HEK293 (cell line): ENCODE results near the gene HDGF.

Experiments used
- GFI1B ChIP-seq: fragments of 450-650 bp; formaldehyde crosslinking; IDR thresholded peaks from 2 replicates; pipeline ENCODE4 v1.5.1; 2016; ENCODE audit warnings: missing biosample characterization, missing genetic modification characterization
- KLF10 ChIP-seq: fragments of 450-650 bp; IDR thresholded peaks from 2 replicates; pipeline ENCODE4 v1.5.1; 2018; ENCODE audit warnings: missing biosample characterization, mild to moderate bottlenecking, missing genetic modification characterization
- KLF8 ChIP-seq: fragments of 450-650 bp; formaldehyde crosslinking; IDR thresholded peaks from 2 replicates; pipeline ENCODE4 v1.5.1; 2016; ENCODE audit warnings: missing biosample characterization, missing genetic modification characterization
- MEIS1 ChIP-seq: sonication (generic); formaldehyde crosslinking; IDR thresholded peaks from 2 replicates; pipeline ENCODE4 v1.8.1; 2022; ENCODE audit warnings: missing genetic modification reagents, mild to moderate bottlenecking, borderline replicate concordance
- MZF1 ChIP-seq: fragments of 450-650 bp; formaldehyde crosslinking; IDR thresholded peaks from 2 replicates; pipeline ENCODE4 v1.5.1; 2017; ENCODE audit warnings: missing biosample characterization, missing genetic modification characterization, borderline replicate concordance
- OVOL3 ChIP-seq: fragments of 450-650 bp; formaldehyde crosslinking; IDR thresholded peaks from 2 replicates; pipeline ENCODE4 v1.5.1; 2016; ENCODE audit warnings: missing biosample characterization, missing genetic modification characterization
- ZBTB10 ChIP-seq: fragments of 450-650 bp; formaldehyde crosslinking; IDR thresholded peaks from 2 replicates; pipeline ENCODE4 v1.5.1; 2016; ENCODE audit warnings: missing biosample characterization, missing genetic modification characterization
- ZBTB20 ChIP-seq: fragments of 450-650 bp; formaldehyde crosslinking; IDR thresholded peaks from 2 replicates; pipeline ENCODE4 v1.5.1; 2016; ENCODE audit warnings: missing biosample characterization, missing genetic modification characterization
- ZBTB26 ChIP-seq: fragments of 450-650 bp; formaldehyde crosslinking; optimal IDR thresholded peaks from 2 replicates; pipeline ENCODE3; 2016; ENCODE audit warnings: missing biosample characterization, mild to moderate bottlenecking, missing genetic modification characterization
- ZEB2 ChIP-seq: fragments of 450-650 bp; formaldehyde crosslinking; IDR thresholded peaks from 2 replicates; pipeline ENCODE4 v1.5.1; 2016; ENCODE audit warnings: missing biosample characterization, missing genetic modification characterization
- ZNF10 ChIP-seq: fragments of 450-650 bp; formaldehyde crosslinking; IDR thresholded peaks from 2 replicates; pipeline ENCODE4 v1.5.1; 2017; ENCODE audit warnings: missing biosample characterization, missing genetic modification characterization
- ZNF132 ChIP-seq: fragments of 450-650 bp; formaldehyde crosslinking; IDR thresholded peaks from 2 replicates; pipeline ENCODE4 v1.5.1; 2017; ENCODE audit warnings: missing biosample characterization, missing genetic modification characterization, borderline replicate concordance
- ZNF16 ChIP-seq: fragments of 450-650 bp; formaldehyde crosslinking; IDR thresholded peaks from 2 replicates; pipeline ENCODE4 v1.5.1; 2016; ENCODE audit warnings: low read depth, missing biosample characterization, missing genetic modification characterization
- ZNF169 ChIP-seq: fragments of 450-650 bp; formaldehyde crosslinking; IDR thresholded peaks from 2 replicates; pipeline ENCODE4 v1.5.1; 2016; ENCODE audit warnings: missing biosample characterization, missing genetic modification characterization
- ZNF19 ChIP-seq: fragments of 450-650 bp; formaldehyde crosslinking; IDR thresholded peaks from 2 replicates; pipeline ENCODE4; 2016; ENCODE audit warnings: missing biosample characterization, missing genetic modification characterization, low read depth
- ZNF221 ChIP-seq: fragments of 450-650 bp; formaldehyde crosslinking; IDR thresholded peaks from 2 replicates; pipeline ENCODE4 v1.5.1; 2017; ENCODE audit warnings: missing biosample characterization, missing genetic modification characterization, borderline replicate concordance
- ZNF280C ChIP-seq: fragments of 450-650 bp; formaldehyde crosslinking; IDR thresholded peaks from 2 replicates; pipeline ENCODE4 v1.5.1; 2016; ENCODE audit warnings: missing biosample characterization, missing genetic modification characterization
- ZNF292 ChIP-seq: fragments of 450-650 bp; formaldehyde crosslinking; IDR thresholded peaks from 2 replicates; pipeline ENCODE4 v1.5.1; 2016; ENCODE audit warnings: low read depth, missing biosample characterization, missing genetic modification characterization, borderline replicate concordance
- ZNF302 ChIP-seq: fragments of 450-650 bp; formaldehyde crosslinking; IDR thresholded peaks from 2 replicates; pipeline ENCODE4 v1.5.1; 2016; ENCODE audit warnings: missing biosample characterization, missing genetic modification characterization, low read depth
- ZNF394 ChIP-seq: fragments of 450-650 bp; formaldehyde crosslinking; IDR thresholded peaks from 2 replicates; pipeline ENCODE4 v1.5.1; 2016; ENCODE audit warnings: missing biosample characterization, missing genetic modification characterization, mild to moderate bottlenecking, moderate library complexity, borderline replicate concordance
- ZNF404 ChIP-seq: fragments of 450-650 bp; formaldehyde crosslinking; IDR thresholded peaks from 2 replicates; pipeline ENCODE4 v1.5.1; 2017; ENCODE audit warnings: missing biosample characterization, missing genetic modification characterization
- ZNF433 ChIP-seq: fragments of 450-650 bp; formaldehyde crosslinking; IDR thresholded peaks from 2 replicates; pipeline ENCODE4 v1.5.1; 2016; ENCODE audit warnings: missing biosample characterization, missing genetic modification characterization, low read depth
- ZNF501 ChIP-seq: fragments of 450-650 bp; formaldehyde crosslinking; IDR thresholded peaks from 2 replicates; pipeline ENCODE4 v1.5.1; 2016; ENCODE audit warnings: missing biosample characterization, missing genetic modification characterization
- ZNF558 ChIP-seq: fragments of 450-650 bp; formaldehyde crosslinking; IDR thresholded peaks from 2 replicates; pipeline ENCODE4 v1.5.1; 2016; ENCODE audit warnings: missing biosample characterization, missing genetic modification characterization
- ZNF629 ChIP-seq: fragments of 450-650 bp; formaldehyde crosslinking; IDR thresholded peaks from 2 replicates; pipeline ENCODE4 v1.5.1; 2017; ENCODE audit warnings: missing biosample characterization, missing genetic modification characterization
- ZNF692 ChIP-seq: fragments of 450-650 bp; formaldehyde crosslinking; IDR thresholded peaks from 2 replicates; pipeline ENCODE4 v1.5.1; 2016; ENCODE audit warnings: missing biosample characterization, missing genetic modification characterization
- ZSCAN23 ChIP-seq: fragments of 450-650 bp; formaldehyde crosslinking; IDR thresholded peaks from 2 replicates; pipeline ENCODE4 v1.5.1; 2016; ENCODE audit warnings: missing biosample characterization, missing genetic modification characterization
- TF ChIP-seq, protein P1 (sequence below): fragments of 450-650 bp; formaldehyde crosslinking; IDR thresholded peaks from 2 replicates; pipeline ENCODE4 v1.5.1; 2016; ENCODE audit warnings: missing biosample characterization, missing genetic modification characterization
- TF ChIP-seq, protein P2 (sequence below): fragments of 450-650 bp; formaldehyde crosslinking; IDR thresholded peaks from 2 replicates; pipeline ENCODE4 v1.5.1; 2017; ENCODE audit warnings: missing biosample characterization, missing genetic modification characterization

HDGF gene

GRCh38 chr1:156725683-156726280, 25.7 kb downstream of the HDGF start (continued):
- TF ChIP-seq ZNF280C (tag by site-specific recombination) (no peak), MZF1 (tag by site-specific recombination) (no peak), ZNF132 (tag by site-specific recombination) (no peak), ZNF501 (peak; percentile 85), ZBTB10 (0 out of 2 replicates have a peak, but pooled peaks have one; percentile 14), ZNF10 (tag by site-specific recombination) (peak; percentile 66; the same call in 1 of the 2 replicates), ZNF692 (tag by site-specific recombination) (peak; percentile 69), ZBTB26 (tag by site-specific recombination) (peak; percentile 21), ZNF221 (tag by site-specific recombination) (no peak), KLF8 (no peak), ZNF16 (tag by site-specific recombination) (no peak), ZNF629 (tag by site-specific recombination) (peak; percentile 55), ZNF302 (tag by site-specific recombination) (no peak), MEIS1 (CRISPR knock-in tag) (no peak), KLF10 (no peak), ZNF292 (tag by site-specific recombination) (no peak), ZBTB20 (tag by site-specific recombination) (0 out of 2 replicates have a peak, but pooled peaks have one; percentile 34), GFI1B (tag by site-specific recombination) (no peak), ZNF19 (tag by site-specific recombination) (no peak), ZNF433 (tag by site-specific recombination) (no peak), ZEB2 (tag by site-specific recombination) (peak; percentile 51; the same call in 1 of the 2 replicates), ZNF394 (peak; percentile 39; the same call in 1 of the 2 replicates), ZNF169 (tag by site-specific recombination) (no peak), ZNF404 (no peak), ZSCAN23 (no peak), OVOL3 (no peak), ZNF558 (tag by site-specific recombination) (0 out of 2 replicates have a peak, but pooled peaks have one; percentile 24)
- TF ChIP-seq, protein P1, sequence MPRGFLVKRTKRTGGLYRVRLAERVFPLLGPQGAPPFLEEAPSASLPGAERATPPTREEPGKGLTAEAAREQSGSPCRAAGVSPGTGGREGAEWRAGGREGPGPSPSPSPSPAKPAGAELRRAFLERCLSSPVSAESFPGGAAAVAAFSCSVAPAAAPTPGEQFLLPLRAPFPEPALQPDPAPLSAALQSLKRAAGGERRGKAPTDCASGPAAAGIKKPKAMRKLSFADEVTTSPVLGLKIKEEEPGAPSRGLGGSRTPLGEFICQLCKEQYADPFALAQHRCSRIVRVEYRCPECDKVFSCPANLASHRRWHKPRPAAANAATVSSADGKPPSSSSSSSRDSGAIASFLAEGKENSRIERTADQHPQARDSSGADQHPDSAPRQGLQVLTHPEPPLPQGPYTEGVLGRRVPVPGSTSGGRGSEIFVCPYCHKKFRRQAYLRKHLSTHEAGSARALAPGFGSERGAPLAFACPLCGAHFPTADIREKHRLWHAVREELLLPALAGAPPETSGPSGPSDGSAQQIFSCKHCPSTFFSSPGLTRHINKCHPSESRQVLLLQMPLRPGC (tag by site-specific recombination), result peak; percentile 32; the same call in 1 of the 2 replicates
- TF ChIP-seq, protein P2, sequence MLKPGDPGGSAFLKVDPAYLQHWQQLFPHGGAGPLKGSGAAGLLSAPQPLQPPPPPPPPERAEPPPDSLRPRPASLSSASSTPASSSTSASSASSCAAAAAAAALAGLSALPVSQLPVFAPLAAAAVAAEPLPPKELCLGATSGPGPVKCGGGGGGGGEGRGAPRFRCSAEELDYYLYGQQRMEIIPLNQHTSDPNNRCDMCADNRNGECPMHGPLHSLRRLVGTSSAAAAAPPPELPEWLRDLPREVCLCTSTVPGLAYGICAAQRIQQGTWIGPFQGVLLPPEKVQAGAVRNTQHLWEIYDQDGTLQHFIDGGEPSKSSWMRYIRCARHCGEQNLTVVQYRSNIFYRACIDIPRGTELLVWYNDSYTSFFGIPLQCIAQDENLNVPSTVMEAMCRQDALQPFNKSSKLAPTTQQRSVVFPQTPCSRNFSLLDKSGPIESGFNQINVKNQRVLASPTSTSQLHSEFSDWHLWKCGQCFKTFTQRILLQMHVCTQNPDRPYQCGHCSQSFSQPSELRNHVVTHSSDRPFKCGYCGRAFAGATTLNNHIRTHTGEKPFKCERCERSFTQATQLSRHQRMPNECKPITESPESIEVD (tag by site-specific recombination), result no peak
